HG02943 (cell line): Measurements from ENCODE around the gene TCN1.

ENCODE experiments used
- ATAC-seq: cut with Tn5 transposase; IDR thresholded peaks from one replicate; pipeline ENCODE4 v1.9.1; 2021; ENCODE audit warnings: mild to moderate bottlenecking, low read depth, moderate library complexity; ENCODE audit not compliant: unreplicated experiment

The TCN1 gene

GRCh38 chr11:59810911-59811259, 55.4 kb downstream of the TCN1 start:
- ATAC-seq: no peak

GRCh38 chr11:59810189-59810910, 55.9 kb downstream of the TCN1 start, which contains the start of gene MRPL16:
Gene MRPL16 (minus strand): TSS chr11:59810778. CDS start chr11:59810658, 120 bp downstream.
- peak; percentile 99 for ATAC-seq

DNA sequence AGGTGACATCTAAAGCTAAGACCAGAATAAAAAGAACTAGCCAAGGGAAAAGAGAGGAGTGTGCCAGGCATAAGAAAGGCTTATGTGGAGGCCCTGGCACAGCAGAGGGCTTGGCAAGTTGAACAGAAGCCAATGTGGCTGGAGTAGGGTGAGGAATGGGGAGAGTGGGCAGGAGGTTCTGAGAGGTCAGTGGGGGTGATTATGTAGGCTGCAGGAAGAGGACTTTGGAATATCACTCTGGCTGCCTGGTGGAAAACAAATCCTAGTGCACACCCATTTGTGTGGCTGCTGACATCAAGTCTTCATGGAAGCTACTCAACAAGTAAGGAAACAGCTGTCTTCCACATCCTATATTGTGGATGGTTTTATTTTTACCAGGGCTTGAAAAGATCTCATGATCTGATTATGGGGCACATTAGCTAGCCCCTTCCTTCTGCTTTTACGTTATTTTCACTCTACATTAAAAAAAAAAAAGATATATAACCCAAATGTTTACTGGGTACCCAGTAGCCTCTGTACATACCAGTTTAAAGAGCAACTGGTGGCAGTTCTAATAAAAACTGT, 59.2 kb downstream of the TCN1 start:
- ATAC-seq: no peak

DNA sequence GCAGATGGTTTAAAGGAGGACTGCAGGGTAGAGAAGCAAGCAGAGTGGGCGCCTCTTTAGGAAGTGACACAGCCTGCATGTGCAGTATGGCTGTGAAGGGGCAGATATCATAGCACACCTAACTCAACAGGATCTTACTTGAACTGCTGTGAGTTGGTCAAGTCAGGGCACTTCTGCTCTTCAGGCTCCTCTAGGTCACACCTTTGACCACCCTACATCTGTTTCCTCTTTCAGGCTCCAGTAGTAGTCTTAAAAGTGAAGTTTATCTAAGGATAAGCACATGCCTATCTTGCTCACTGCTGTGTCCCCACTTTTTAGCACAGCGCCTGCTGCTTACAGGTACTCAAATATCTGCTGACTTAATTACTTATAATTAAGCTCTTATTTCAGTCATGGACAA, 62.2 kb downstream of the TCN1 start:
- ATAC-seq: no peak
